T-helper 1 cell treated with Interleukin-12 subunit alpha and Interleukin-12 subunit beta and Interleukin-4 antibody, amounts not matched to agents 30 μg/mL and 1 μg/mL, for 36 hours (primary cell): ENCODE data around the gene VCL.
"Not testable (repeated sequence)": the region's sequence is repeated elsewhere in the genome, so short reads cannot be mapped to it uniquely, and the experiment has no call there.

Experiments
- H3K27ac Mint-ChIP-seq: one replicate; pipeline ENCODE4 v1.8.0; 2021; ENCODE audit warnings: mild to moderate bottlenecking, mixed read lengths
- H3K27me3 Mint-ChIP-seq: one replicate; pipeline ENCODE4 v1.8.0; 2021; ENCODE audit warnings: low read depth, mixed read lengths
- H3K36me3 Mint-ChIP-seq: one replicate; pipeline ENCODE4 v1.8.0; 2021; ENCODE audit warnings: low read depth, mixed read lengths
- H3K4me1 Mint-ChIP-seq: one replicate; pipeline ENCODE4 v1.8.0; 2021; ENCODE audit warnings: low read depth, mixed read lengths
- H3K4me3 Mint-ChIP-seq: one replicate; pipeline ENCODE4 v1.8.0; 2021; ENCODE audit warnings: mild to moderate bottlenecking, moderate library complexity, mixed read lengths
- H3K9me3 Mint-ChIP-seq: one replicate; pipeline ENCODE4 v1.8.0; 2021; ENCODE audit warnings: mixed read lengths

Gene VCL

DNA sequence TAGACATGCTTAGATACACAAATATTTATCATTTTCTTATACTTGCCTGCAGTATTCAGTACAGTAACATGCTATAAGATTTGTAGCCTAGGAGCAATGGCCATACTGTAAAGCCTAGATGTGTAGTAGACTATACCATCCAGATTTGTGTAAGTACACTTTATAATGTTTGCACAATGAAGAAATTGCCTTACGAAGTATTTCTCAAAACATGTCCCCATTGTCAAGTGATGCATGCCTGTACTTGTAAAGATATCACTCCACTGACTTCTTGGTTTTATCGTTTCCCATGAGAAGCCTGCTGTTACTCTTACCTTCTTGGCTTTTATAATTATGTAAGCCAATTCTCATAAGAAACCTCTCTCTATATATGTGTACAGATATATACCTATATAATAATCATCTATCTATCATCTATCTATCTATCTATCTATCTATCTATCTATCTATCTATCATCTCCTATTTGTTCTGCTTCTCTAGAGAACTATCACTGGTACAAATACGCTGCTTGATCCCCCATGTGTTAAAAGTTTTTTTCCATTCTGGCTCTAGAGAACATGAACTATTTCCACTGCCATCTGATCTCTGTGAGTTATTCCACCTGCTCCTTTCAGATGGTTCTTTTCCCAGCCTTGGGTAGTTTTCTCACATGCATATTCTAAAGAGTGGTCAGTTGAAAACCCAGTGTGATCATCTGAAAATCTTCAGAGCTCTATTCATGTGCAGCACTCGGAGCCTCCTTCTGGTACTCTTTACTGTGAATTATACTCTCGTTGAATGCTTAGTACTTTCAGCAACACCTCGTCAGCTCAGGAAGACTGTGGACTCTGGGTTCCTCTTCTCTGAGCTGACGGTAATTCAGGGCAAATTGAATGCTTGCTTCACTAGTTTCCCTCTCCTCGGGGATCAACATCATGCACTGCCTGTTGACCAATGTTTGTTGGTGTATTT is 14.5 kb upstream of the VCL start:
- Mint-ChIP-seq H3K27ac (no peak overlapping the region), H3K27me3 (peaks cover 43% of the 10 kb centered on the region), H3K4me3 (no peak overlapping the region), H3K36me3 (peaks cover 2% of the 10 kb centered on the region), H3K4me1 (peaks cover 14% of the 10 kb centered on the region), H3K9me3 (no peaks in the 10 kb centered on the region)

DNA sequence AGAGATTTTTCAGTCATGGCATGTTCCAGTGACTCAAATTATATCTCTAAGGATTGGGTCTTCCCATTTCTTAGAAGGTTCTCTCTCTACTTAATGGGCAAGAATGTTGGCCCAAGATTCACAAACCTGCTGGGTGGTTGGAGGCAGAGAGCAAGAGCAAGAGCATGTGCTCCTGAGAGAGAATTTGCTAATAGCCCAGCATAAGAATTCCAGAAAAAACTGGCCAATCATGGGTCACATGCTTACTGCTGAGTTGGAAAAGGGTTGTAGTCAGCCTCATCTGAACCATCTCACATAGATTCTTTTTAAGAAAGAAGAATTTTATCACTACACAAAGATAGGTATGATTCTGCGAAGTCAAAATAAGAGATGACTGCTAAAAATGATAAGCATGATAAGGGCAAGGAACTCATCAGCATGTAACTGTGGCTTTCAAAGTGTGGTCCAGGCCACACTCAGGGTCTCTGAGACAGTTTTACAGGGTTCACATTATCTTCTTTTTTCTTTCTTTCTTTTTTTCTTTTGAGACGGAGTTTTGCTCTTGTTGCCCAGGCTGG is 8.2 kb upstream of the VCL start:
- H3K9me3 Mint-ChIP-seq, result no peaks in the 10 kb centered on the region
- H3K36me3 Mint-ChIP-seq, result peaks cover 4% of the 10 kb centered on the region
- H3K27ac Mint-ChIP-seq, result peak overlapping the region; percentile 41
- H3K27me3 Mint-ChIP-seq, result peaks cover 6% of the 10 kb centered on the region
- peaks cover 23% of the 10 kb centered on the region for H3K4me1 Mint-ChIP-seq
- H3K4me3 Mint-ChIP-seq, result no peak overlapping the region

DNA sequence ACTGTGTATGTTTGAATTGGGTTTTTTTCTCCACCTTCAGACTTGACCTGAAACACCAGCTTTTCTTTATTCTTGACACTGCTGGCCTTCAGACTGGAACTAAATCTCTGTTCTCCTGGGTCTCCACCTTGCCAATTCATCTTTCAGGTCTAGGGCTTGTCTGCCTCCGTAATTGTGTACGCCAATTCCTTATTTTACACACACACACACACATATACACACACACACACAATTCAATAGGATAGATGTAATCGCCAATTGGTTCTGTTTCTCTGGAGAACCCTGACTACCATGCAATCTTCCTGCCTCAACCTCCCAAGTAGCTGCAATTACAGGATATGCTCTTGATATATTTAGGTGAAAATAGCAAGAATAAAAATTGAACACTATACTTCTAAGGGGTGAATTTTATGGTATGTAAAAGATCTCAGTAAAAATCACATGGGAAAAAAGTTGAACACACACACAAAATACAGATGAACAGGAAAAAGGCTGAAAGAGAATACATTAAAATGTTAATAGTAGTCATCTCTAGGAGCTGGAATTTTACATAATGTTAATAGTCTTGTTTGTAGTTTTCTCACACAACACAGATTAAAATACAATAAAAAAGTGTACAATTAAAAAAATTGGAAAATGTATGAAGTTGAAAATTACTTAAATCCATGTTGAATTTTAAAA is 6.6 kb upstream of the VCL start:
- peak overlapping the region; percentile 23 for H3K4me3 Mint-ChIP-seq
- H3K36me3 Mint-ChIP-seq, result peaks cover 4% of the 10 kb centered on the region
- H3K4me1 Mint-ChIP-seq, result peaks cover 28% of the 10 kb centered on the region
- H3K27ac Mint-ChIP-seq, result peak overlapping the region; percentile 73
- peaks cover 6% of the 10 kb centered on the region for H3K27me3 Mint-ChIP-seq
- H3K9me3 Mint-ChIP-seq, result no peaks in the 10 kb centered on the region

DNA sequence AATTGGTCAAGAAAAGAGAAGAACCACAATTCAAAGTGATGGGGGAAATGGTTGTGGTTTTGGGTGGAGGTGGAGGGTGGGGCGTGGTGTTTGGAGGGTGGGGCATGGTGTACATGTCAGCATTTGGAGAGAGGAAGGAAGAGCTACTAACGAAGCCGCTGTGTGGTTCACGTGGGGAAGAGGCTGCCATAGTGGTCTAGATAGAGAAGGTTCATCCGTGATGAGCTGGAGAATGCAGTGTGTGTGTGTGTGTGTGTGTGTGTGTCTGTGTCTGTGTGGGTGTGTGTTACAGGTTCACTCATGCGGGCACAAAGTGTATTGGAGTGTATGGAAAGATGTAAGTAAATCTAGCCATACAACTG is 6.1 kb upstream of the VCL start:
- H3K36me3 Mint-ChIP-seq, result peaks cover 4% of the 10 kb centered on the region
- H3K4me3 Mint-ChIP-seq, result peak overlapping the region; percentile 23
- H3K4me1 Mint-ChIP-seq, result peaks cover 28% of the 10 kb centered on the region
- no peaks in the 10 kb centered on the region for H3K9me3 Mint-ChIP-seq
- peak overlapping the region; percentile 73 for H3K27ac Mint-ChIP-seq
- H3K27me3 Mint-ChIP-seq, result peaks cover 3% of the 10 kb centered on the region

DNA sequence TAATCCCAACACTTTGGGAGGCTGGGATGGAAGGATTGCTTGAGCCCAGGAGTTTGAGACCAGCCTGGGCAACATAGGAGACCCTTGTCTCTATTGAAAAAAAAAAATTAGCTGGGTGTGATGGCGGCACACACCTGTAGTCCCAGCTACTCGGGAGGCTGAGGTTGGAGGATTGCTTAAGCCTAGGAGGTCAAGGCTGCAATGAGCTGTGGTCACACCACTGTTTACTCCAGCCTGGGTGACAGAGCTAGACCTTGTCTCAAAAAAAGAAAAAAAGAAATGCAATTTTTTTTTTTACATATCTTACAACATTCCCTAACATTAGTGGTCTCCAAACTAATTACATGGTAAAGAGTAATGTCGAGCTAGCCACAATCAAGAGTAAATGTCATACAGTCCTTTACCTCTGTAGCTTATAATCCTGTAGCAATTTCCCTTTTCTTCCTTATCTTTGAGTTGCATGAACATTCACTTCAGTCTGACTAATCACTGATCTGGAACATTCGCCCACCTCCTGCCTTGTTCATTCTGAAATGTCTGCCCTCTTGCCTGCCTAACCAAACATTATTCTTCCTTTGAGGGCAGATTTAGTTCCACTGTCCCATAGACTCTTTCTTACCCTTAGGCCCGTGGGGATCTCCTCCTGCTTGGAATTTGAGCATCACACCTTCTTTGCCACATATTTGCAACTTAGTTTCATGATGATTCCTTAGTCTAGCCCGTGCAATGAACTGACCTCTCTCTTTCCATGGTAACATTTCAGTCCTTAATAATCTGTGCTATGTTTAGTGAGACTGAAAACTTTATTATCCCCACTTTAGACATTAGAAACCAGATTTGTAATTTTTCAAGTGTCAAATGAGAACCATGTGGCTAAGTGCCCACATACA is 4.8 kb upstream of the VCL start:
- H3K27ac Mint-ChIP-seq, result peak overlapping the region; percentile 43
- peaks cover under 1% of the 10 kb centered on the region for H3K27me3 Mint-ChIP-seq
- no peak overlapping the region for H3K4me3 Mint-ChIP-seq
- peaks cover 2% of the 10 kb centered on the region for H3K36me3 Mint-ChIP-seq
- H3K4me1 Mint-ChIP-seq, result peaks cover 28% of the 10 kb centered on the region
- no peaks in the 10 kb centered on the region for H3K9me3 Mint-ChIP-seq

DNA sequence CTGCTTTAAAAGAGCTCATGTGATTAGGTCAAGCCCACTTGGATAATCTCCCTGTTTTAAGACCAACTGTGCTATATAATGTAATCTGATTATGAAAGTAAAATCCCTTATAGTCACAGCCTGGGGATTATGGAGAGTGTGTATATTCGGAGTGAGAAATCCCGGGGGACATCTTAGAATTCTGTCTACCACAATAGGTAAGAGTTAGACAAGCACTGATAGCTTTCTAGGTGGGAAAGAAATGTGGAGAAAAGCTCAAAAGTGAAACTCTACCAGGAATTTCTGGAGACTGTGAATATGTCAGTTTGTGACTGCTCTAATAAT is 2.9 kb upstream of the VCL start:
- Mint-ChIP-seq H3K27me3 (no peaks in the 10 kb centered on the region), H3K4me1 (peaks cover 43% of the 10 kb centered on the region), H3K9me3 (no peaks in the 10 kb centered on the region), H3K36me3 (peaks cover 2% of the 10 kb centered on the region), H3K4me3 (no peak overlapping the region), H3K27ac (no peak overlapping the region)

DNA sequence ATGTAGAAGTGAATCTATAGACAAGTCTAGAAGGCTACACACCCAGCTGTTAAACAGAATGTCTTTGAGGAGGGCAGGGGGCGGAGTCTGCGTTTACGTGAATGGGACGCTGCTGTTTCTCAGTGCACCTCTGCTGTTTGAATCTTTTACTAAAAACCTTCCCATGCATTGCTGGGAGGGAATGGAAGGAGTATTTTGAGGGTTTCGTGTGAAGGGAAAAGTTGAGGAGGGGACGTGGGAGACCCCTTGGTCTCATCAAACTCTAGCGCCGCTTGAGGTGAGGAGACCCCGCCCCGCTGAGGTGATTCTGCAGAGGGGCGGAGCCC is 492 bp upstream of the VCL start:
- Mint-ChIP-seq H3K27me3 (no peaks in the 10 kb centered on the region), H3K27ac (peak overlapping the region; percentile 92), H3K36me3 (peaks cover 12% of the 10 kb centered on the region), H3K4me1 (peaks cover 39% of the 10 kb centered on the region), H3K9me3 (no peaks in the 10 kb centered on the region), H3K4me3 (peak overlapping the region; percentile 93)

DNA sequence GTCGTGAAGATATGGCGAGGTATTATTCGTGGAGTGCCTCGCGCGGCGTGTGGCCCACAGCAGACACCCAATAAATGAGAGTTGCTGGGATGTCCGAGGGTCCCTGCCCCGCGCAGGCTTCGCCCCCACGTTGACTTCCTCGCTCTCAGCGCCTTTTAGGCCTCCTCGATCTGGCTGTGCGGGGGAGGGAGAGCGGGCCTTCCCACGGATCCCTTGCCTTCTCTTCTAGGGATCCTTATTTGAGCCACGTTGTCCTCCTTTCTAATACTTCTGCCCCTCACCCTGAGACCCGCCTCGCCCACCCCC is 660 bp downstream of the VCL start:
- H3K9me3 Mint-ChIP-seq, result no peaks in the 10 kb centered on the region
- no peaks in the 10 kb centered on the region for H3K27me3 Mint-ChIP-seq
- peaks cover 38% of the 10 kb centered on the region for H3K4me1 Mint-ChIP-seq
- peak overlapping the region; percentile 89 for H3K4me3 Mint-ChIP-seq
- H3K27ac Mint-ChIP-seq, result peak overlapping the region; percentile 77
- peaks cover 14% of the 10 kb centered on the region for H3K36me3 Mint-ChIP-seq

DNA sequence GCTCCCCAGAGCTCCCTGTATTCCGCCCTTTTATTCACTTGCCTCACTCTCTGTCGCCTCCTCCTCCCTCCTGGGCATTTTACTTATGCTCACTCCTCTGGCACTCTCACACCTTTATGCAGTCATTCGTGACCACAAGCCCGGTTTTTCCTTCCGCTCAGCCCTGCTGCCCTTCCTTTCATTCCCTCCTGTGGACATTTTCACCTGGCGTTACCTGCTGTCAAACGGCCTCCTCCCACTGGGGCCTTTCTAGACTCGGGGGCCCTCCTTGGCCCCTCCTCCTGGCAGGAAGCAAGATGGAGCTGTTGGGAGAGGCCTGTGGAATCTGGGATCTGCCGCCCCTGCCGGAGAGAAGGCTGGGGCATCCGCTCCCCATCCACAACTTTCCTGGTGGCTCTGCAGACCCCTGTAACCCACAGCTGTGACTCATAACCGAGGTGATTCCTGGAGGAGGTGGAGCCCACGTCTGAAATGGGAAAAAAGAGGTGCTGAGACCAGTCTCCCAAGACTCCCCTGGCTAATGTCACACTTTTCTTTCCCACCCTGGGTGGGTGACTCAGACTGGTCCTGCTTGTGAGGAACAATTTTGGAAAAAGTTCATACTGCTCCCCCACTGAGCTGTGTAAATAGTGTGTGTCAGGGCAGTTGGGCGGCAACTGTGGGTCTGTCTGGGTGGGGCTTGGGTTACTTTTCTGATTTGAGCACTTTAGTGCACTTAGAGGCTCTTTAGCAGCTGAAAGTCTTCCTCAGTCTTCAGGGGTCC is 1.2 kb downstream of the VCL start:
- Mint-ChIP-seq H3K27me3 (no peaks in the 10 kb centered on the region), H3K9me3 (no peaks in the 10 kb centered on the region), H3K27ac (peak overlapping the region; percentile 77), H3K36me3 (peaks cover 14% of the 10 kb centered on the region), H3K4me3 (peak overlapping the region; percentile 89), H3K4me1 (peaks cover 37% of the 10 kb centered on the region)

DNA sequence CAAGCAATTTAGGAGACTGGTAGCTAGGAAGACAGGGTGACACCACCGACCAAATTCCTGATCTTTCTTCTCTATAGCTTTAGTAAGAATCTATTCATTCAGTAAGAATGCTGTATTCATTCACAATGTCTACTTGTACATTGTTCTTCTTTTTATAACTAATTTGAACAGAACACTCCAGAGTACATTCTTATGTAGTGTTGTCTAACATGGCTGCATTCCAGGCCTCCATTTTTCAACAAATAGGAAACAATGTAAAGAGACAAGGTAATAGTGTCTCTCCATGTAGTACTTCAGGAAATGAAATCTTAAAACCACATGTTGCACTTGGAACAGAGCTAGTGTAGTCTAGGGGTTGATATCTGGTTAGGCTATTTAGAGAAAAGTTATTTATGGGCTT is 1.8 kb downstream of the VCL start:
- Mint-ChIP-seq H3K36me3 (peaks cover 14% of the 10 kb centered on the region), H3K27me3 (no peaks in the 10 kb centered on the region), H3K4me3 (peak overlapping the region; percentile 89), H3K9me3 (no peaks in the 10 kb centered on the region), H3K27ac (peak overlapping the region; percentile 34), H3K4me1 (peaks cover 37% of the 10 kb centered on the region)

- not testable (repeated sequence) for H3K27ac Mint-ChIP-seq, H3K27me3 Mint-ChIP-seq, H3K9me3 Mint-ChIP-seq, H3K4me3 Mint-ChIP-seq
- Mint-ChIP-seq H3K36me3 (peaks cover 14% of the 10 kb centered on the region), H3K4me1 (peaks cover 37% of the 10 kb centered on the region)
These were observed 2.3 kb downstream of the VCL start for GRCh38 chr10:74000244-74000643.

GRCh38 chr10:74000892-74001669 is 3.2 kb downstream of the VCL start:
- peaks cover 32% of the 10 kb centered on the region for H3K4me1 Mint-ChIP-seq
- H3K27ac Mint-ChIP-seq, result no peak overlapping the region
- H3K36me3 Mint-ChIP-seq, result peaks cover 14% of the 10 kb centered on the region
- H3K9me3 Mint-ChIP-seq, result no peaks in the 10 kb centered on the region
- no peak overlapping the region for H3K4me3 Mint-ChIP-seq
- no peaks in the 10 kb centered on the region for H3K27me3 Mint-ChIP-seq

DNA sequence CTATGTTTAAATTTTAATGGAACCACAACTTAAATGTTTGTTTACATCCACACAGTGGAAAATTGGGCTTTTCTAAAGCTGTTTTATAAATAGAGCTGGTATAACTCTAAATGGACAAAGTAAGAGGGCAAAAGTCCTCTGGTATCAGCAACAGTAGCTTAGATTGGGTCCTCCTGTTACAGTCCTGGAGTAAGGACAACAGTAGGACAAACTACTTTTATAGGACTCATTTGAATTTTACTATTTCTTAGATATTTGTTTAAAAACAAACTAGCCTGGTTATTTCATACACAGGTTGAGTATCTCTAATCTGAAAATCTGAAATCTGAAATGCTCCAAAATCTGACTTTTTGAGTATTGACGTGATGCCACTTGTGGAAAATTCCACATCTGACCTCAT is 8.4 kb downstream of the VCL start:
- Mint-ChIP-seq H3K4me1 (peaks cover 27% of the 10 kb centered on the region), H3K4me3 (no peak overlapping the region), H3K9me3 (no peaks in the 10 kb centered on the region), H3K27ac (no peak overlapping the region), H3K27me3 (no peaks in the 10 kb centered on the region), H3K36me3 (peaks cover 14% of the 10 kb centered on the region)
